ENCODE results near the gene NOC2L.

NOC2L gene

DNA sequence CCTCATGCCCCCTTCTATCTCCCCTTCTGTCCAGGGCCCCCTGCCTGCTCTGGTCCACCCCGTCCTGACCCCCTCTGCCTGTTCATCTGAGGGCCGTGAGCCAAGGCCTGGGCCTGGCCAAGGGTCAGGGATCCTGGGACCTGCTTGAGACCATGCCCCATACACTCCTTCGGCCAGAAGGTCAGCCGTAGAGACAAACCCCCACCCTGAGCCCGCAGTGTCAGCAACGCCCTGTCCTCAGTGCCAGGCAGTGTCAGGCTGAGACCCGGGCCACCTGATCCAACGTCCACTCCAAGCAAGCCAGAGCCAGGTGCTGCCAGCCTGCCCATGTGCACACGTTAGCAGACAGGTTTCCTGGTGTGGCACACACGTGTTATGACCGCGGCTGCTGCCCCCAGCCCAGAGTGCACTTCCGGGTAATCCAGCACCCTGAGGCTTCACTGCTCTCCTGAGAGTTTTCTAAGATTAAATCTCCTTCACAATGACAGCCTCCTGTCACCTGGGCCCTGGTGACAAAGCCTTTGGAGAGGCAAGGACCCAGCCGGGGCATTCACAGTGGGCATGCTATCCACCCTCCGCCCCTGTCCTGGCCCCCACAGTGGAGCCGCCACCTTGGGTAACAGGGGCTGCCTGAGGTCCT is 45.4 kb downstream of the NOC2L start:
- DNase-seq = no peak

DNA sequence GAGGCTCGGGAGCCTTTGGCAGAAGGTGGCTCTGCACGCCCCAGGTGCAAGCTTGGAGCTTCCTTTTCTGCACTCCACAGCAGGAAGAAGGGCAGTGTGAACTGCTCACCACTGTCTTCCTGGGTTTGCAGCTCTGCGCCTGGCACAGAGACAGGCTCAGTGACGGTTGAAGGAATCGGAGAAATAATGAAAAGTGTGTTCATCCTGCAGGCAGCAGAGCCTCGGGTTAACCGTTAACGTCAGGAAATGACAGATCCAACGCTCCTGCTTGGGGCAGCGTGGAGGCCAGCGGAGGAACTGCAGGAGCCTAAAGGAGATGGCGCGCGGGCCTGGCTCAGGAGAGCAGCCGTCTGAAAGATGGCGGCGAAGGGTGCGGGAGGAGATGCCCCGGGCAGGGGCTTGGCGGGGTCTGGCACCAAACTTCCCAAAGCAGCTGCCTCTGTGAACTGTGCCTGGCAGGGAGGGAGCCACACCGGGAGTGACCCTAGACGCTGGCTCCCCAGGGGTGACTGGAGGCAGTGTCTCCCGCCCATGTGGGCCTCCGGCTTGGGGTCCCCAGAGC is 46.2 kb downstream of the NOC2L start:
- peak; percentile 27 for DNase-seq

DNA sequence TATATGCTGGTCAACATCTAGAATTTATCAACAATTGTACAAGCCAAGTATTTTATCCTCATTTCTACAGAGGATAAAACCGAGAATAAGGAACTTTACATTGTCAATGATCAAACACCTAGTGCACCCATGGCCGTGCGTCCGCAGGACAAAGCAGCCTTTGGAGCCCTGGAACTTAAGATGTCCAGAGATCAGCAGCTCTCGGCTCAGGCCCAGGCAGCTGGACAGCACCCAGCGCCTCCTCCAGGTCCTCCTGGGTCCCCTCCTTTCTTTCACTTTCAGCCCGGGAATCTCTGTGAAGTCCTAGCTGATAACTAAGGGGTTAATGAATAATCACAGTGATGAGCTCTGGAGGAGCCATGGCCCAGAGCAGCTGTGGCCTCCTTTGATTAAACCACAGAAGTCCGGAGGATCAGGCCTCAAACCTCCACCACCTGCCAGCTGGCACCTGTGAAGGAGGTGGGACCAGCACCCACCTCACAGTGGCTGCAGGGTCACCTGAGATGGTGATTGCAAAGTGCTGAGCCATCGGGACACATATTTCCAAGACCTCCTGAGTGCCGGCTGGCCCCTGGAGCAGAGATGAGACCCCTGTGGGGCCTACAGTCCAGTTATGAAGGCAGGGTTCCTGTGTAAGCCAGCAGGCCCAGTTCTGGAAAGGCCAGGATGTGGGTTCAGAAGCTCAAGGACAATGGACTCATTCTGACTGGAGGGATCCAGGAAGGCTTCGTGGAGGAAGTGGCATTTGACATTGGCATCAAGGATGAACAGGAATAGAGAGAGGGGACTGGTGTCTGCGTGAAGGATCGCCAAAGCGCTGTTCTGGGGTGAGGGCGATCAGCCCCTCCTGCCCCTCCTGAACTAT is 46.9 kb downstream of the NOC2L start:
- DNase-seq = no peak

DNA sequence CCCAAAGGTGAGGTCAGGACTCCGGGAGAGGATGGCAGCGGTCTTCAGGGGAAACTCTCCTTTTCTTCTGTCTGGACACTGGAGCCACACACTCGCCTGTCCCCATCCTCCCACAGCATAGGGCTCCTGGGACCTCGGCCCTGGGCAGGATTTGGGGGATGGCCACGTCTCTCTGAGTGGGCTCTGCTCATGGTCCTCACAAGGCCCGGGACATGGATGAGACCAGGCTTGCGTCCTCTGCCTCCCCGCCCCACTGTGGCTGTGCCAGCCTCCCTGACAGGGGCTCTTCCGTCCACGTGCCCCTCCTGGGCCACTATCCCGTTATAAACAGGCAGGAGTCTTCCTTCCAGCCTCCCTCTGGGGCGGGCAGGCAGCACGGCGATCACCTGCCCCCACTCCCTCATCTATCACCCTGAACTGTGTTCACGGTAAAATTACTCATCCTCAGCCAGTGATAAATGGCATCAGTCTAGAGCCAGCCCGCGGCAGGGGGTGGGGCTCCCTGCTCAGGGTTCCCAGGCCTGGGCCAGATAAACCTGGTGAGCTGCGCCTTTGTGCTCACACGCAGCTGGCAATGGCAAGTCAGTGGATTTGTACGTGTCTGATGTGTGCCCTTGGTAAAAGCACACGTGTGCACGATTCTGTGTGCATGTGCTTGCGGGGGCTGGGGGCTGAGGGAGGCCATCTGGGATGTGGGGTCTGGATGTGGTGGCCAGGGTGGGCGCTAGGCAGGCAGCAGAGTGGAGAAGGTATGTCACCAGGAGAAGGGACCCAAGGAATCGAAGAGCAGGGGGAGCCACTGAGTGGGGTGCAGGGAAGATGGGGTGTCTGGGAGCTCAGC is 48.0 kb downstream of the NOC2L start:
- DNase-seq = peak; percentile 73

DNA sequence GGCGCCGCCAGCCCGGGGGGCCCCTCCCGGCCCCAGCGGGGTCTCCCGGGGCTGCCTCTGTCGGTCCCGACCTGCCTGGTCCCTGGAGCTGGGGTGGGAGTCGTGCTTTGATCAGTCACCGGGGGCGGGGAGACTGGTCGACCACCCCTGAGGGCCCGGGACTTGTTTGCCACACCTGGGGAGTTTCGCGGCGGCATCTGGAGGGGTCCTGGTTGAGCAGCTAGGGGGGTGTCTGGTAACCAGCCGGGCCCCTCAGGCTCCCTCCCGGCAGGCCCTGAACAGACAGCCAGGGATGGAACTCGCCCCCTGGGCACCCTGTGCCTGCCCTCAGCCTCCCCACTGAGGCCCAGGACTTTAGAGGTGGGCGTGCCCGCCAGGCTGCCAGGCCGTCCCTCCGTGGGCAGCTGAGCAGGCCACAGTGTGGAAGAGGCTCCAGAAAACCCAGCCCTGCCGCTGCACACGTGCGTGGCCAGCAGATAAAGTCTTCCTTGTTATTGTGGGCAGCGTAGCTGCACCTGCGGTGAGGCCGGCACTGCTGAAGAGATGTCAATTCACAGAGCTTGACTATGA is 48.7 kb downstream of the NOC2L start:
- peak; percentile 19 for DNase-seq

DNA sequence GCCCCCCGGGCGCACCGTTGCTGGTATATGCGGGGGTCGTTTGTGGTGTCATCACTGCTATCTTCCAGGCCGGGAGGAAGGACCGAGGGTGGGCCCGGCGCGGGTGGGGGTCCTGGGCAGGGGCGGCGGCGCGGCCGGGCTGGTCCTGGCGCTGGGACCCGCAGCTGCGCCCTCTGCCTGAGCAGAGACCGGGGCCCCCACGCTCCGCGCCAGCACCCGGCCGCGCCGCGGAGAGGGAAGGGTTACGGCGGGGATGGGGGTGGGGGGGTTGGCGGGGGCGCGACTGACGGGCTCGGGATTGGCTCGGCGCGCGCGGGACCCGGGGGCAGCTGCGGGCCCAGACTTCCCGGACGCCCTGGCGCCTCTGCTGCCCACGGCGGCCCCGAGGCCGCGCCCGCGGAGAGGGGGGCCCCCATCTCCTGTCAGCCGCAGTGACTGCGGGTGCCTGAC is 49.2 kb downstream of the NOC2L start:
- DNase-seq = no peak

DNA sequence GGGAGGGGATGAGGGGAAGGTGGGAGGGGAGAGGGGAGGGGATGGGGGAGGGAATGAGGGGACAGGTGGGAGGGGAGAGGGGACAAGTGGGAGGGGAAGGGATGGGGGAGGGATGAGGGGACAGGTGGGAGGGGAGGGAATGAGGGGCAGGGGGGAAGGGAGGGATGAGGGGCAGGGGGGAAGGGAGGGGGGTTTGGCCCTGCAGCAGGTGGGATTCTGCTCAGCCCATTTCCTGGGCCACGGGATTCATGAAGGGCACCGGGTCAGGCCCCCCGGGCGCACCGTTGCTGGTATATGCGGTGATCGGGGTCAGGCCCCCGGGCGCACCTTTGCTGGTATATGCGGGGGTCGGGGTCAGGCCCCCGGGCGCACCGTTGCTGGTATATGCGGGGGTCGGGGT is 50.4 kb downstream of the NOC2L start:
- DNase-seq = no peak

DNA sequence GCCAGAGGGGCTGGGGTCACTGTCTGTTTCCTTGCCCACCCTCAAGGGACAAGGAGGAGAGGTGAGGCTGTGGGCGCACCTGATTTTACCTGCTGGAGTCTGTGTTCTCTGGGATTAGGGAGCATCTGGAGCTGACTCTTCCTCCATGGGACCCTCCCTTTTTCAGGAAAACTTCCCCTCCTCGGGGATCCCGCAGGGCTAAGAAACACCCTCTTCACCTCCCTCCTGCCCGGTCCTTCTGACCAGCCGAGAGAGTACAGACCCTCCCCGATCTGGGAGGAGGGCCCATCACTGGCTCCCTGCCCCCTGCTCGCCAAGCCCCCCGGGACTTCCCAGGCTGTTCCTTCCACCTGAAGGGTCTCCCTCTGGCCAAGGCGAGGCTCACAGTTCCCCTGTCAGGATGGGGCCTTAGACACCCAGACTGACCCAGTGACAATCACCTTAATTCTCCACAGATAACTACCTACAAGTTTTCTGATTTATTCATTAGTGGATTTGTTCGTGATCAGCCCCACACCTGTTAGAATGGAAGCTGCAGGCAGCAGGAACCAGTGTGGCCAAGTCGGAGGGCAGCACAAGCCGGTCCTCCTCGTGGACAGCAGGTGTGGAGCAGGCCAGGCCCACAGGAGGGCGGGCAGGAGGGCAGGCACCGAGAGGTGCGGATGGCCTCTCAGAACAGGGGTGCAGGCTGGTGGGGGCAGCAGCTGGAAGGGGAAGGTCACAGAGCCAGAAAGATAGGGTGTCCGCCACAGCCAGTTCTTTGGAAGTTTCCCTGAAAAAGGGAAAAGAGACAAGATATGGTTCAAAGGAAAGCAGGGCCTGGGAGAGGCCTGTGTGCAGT is 51.2 kb downstream of the NOC2L start:
- no peak for DNase-seq

DNA sequence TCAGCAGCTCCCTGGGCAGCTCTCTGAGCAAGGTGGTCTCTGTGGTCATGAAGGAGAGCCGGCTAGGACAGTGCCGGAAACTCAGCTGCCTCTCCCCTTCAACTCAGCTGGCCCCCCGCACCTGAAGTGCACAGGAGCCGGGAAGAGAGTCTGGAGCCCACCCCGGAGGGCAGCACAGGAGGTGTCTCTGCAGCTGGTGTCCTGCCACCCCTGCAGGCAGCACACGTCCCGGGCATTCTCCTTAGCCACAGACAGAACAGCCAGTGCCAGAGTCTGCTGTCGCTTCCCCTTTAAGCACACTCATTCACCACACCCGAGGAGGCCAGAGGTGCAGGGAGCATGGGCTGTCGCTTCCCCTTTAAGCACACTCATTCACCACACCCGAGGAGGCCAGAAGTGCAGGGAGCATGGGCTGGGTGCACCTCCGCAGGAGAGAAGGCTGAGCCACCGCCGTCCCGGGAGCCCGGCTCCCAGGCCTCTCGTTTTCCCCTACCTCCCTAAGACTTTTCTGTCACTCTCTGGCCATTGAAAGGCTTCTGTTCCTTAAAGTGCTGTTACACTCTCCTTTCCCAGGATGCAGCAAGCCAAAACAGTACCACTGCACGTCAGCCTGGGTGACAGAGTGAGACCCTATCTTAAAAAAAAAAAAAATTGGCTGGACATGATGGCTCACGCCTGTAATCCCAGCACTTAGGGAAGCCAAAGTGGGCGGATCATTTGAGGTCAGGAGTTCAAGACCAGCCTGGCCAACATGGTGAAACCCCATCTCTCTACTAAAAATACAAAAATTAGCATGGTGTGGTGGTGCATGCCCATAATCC is 52.2 kb downstream of the NOC2L start:
- DNase-seq = no peak

DNA sequence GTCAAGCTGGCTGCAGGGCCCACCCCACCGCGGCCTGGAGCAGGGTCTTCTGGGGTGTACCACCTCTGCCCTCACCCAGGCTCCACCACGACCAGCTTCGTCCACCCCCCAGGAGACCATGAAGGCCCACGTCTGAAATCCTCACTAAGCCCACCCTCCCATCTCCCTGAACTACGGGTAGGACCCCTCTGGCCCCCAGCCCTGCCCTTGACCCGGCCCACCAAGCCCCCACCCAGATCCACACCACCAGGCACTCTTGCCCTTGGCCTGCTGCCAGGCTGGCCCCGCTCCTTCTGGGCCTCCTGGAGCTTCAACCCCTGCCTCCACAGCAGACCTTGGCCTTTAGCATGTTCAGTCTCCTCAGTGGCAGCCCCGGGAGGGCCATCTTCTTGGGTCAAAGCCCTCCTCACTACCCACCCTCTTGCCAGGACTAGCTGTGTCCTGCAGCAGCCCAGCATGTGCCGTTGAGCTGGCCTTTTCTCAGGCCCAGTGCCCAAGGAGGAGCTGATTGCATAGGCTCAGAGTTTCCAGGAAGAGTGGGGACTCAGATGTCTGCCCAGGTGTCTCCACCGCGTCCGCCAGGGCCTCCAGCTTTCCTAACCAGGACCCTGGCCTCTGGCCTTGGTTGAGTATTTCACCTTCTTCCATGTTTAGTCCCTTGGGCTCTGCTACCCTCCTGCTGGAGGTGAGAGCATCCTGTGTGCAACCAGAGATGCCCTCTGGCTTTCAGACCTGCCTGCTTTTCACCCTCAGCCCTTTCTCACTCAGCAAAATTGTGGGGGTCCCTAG is 53.1 kb downstream of the NOC2L start:
- no peak for DNase-seq

DNA sequence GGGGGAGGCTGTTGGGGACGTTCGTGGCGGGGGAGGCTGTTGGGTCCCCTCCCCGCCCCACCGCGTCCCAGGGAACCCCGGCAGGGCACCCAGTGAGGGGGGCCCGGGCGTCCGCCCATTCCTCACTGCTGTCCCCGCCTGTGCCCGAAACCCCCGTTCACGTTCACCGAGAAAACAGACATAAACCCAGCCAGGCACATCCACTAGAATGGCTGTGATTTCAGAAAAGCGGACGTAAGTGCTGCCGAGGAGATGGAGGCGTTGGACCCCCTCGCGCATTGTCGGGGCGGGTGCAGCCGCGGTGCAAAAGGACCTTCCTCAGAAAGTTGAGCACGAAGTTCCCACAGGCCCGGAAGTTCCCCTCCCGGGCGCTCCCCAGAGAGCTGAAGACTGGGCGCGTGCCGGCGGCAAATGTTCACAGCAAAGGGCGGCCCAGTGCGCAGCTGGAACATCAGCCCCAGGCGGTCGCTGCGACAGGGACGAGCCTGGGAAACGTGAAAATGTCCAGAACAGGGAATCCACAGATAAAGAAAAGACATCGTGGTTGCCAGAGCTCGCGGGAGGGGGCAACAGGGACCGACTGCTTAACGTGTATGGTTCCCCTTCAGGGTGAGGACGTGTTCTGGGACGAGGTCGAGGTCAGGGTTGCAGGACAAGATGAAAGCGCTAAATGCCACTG is 53.8 kb downstream of the NOC2L start:
- no peak for DNase-seq

DNA sequence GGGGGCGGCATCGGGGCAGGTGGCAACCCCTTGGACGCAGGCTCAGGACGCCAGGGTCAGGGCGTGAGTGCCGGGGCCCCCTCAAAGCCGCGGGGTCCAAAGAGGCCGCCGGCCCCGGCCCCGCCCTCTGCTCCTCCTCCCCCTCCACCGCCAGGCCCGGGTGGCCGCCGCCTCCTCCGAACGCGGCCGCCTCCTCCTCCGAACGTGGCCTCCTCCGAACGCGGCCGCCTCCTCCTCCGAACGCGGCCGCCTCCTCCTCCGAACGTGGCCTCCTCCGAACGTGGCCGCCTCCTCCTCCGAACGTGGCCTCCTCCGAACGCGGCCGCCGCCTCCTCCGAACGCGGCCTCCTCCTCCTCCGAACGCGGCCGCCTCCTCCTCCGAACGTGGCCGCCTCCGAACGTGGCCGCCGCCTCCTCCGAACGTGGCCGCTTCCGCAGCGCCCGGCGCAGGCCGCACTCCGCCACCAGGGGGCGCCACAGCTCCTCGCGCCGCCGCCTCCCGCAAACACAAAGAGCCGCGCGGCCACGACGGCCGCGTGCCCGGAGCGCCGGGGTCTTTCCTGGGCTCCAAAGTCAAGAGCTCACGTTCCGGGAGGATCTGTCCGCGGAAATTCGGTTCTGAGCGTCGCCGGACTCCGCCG is 54.6 kb downstream of the NOC2L start:
- DNase-seq = peak; percentile 55

DNA sequence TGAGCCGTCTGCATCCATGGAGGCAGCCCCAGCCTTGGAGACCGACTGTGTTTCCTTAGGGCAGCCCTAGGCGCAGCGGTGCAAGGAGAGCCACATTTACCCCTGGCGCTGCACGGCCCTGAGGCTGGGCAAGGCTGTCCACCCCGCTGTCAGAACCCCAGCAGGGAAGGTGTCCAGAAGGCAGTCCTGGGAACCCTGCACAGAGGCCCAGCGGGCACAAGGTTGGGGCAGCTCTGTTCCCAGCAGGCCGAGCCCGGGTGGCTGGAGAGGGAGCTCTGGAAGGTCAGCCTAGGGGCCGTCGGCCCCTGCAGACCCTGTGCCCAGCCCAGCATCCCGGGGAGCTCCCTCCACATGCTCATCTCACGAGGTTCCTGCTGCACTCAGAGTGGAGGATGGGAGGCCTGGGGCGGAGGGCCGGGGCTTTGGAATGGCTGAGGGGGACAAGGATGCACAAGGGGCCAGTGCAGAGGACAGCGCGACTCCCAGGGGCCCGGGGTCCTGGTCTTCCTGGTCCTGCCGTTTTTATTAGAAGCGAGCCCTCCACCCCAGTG is 55.3 kb downstream of the NOC2L start:
- DNase-seq = no peak

DNA sequence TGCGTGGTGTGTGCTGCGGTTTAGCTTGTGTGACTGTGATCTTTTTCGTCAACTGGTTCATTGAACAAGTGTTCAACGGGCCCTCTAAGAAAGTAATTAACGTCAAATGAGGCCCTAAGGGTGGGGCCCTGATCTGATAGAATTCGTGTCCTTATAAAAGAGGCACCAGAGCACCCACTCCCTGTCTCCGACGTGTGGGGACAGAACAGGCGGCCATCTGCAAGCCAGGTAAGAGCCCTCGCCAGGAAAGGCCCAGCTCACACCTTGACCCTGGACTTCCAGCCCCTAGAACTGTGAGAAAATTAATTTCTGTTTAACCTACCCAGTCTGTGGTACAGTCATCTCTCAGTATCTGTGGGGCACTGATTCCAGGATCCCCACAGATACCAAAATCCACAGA is 55.8 kb downstream of the NOC2L start:
- DNase-seq = no peak

DNA sequence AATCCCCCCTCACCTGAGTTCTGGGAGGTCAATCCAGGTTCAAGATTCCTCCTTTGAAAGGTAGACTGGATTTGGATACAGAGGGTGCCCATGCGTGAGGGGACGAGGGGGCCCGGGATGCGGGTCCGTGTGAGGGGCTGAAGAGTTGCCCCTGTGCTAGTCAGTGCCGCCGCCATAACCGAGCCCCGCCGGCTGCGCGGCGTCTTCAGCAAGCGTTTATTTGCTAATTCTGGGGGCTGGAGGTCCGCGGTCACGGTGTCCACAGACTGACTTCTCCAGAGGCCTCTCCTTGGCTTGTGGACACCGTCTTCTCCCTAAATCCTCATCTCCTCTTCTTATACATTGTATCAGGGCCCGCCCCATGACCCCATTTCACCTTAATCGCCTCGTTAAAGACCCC is 56.3 kb downstream of the NOC2L start:
- DNase-seq = no peak

DNA sequence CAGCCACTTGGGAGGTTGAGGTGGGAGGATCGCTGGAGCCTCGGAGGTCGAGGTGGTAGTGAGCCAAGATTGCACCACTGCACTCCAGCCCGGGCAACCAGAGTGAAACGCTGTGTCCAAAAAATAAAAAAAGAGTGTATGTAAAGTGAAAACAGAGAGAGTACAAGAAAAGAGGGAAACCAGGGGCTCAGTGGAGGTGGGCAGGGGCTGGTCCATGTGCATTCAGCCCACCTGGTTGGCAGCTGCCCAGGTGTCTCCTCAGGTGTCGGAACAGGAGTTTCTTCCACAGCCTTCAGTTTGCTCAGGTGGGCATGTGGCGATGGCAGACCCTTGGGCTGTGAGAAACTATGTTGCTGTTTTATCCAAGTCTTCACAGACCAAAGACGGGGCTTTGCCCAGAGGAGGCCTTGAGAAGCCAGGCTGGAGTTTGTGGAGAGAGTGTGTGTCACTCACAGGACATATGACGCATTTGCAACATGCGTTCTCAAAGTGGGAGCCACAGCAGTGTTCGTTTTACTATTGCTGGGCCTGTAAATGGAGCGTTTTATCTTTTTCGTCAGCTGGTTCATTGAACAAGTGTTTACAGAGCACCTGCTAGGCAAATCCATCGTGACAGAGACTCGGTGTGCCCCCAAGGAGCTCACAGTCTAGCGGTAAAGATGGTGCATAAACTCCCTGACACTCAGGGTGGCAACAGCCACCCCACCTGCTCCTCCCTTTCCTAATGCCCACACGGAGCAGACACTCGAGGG is 57.8 kb downstream of the NOC2L start:
- no peak for DNase-seq

DNA sequence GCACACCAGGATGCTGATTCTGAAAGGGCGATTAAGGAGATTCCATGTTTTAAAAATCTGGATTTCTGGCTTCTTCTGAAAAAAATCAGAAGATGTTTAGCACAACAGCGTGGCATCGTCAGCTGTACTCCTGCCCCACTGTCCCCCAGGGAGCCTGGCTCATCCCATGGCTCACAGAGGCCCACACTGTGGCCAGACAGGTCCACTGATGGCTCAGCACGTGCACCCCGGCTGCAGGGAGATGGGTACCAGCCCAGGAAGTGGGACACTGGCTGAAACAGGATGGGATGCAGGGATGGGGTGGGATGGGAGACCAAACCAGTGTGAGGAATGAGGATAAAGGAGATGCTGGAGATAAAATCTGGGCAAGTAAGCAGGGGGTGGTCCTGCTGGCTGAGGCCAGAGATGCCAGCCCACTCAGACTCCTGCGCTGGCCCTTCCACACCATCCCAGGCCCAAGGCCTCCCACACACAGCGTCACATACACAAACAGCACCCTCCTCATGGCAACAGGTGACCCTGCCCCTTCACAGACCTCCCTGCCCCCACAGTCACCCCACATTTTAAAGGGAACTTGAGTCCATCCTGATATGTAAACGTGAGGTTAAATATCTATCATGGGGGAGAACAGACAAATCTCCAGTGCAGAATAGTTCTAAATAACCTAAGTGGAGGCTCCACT is 59.3 kb downstream of the NOC2L start:
- no peak for DNase-seq
